Body of pancreas (tissue), 4 donors: ENCODE results near the gene ATP6V1B1.

ENCODE experiments used
- CTCF ChIP-seq, 7 experiments: fragments of 450-650 bp in 4 of 7; fragments of 200-600 bp in 3 of 7; sonication (generic) in 3 of 7; IDR thresholded peaks; one replicate each; pipeline ENCODE4 v1.5.1; 2016 to 2019; ENCODE audit warnings: antibody characterized with exemption in 7 of 7
- POLR2A ChIP-seq, 3 donors: fragments of 450-650 bp; IDR thresholded peaks; one replicate each; pipeline ENCODE4 v1.6.1; 2016; ENCODE audit warnings: antibody characterized with exemption in 3 of 3, mild to moderate bottlenecking in 2 of 3

DNA sequence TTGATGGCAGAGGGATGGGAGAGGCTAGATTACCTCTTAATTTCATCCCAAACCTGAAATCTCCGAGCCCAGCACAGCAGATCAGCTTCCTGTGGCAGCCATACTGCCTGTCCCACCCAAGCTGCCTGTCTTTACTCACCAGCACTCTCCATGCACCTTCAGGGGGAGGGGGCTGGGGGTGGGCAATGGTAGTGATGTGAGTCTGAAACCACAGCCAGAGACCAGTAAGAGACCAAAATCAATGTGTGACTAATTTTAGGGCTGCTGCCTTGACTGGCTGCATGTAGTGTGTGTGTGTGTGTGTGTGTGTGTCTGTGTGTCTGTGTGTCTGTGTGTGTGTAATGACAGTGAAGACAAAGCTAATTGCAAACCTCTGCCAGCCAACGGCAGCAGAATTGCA lies 70.6 kb downstream of the ATP6V1B1 start:
- TF ChIP-seq CTCF (IDR thresholded peaks at IDR 0.05) (no peak), POLR2A (IDR thresholded peaks at IDR 0.05) (no peak)
